GM21619 (cell line): ENCODE results near the gene LPCAT4.
"Not testable (repeated sequence)": the region's sequence is repeated elsewhere in the genome, so short reads cannot be mapped to it uniquely, and the experiment has no call there.

Source experiments
- ATAC-seq: cut with Tn5 transposase; IDR thresholded peaks from one replicate; pipeline ENCODE4 v1.9.1; 2021; ENCODE audit not compliant: unreplicated experiment

LPCAT4 gene

GRCh38 chr15:34364041-34364440, 3.0 kb downstream of the LPCAT4 start:
- ATAC-seq, result no peak

GRCh38 chr15:34362047-34362773, 4.8 kb downstream of the LPCAT4 start:
- ATAC-seq, result no peak

- ATAC-seq, result no peak
Observed at GRCh38 chr15:34361278-34361677, 5.7 kb downstream of the LPCAT4 start.

GRCh38 chr15:34360298-34360697, 6.7 kb downstream of the LPCAT4 start:
- ATAC-seq, result no peak

- no peak for ATAC-seq
Observed at GRCh38 chr15:34359416-34359815, 7.6 kb downstream of the LPCAT4 start.

GRCh38 chr15:34358948-34359347, 8.0 kb downstream of the LPCAT4 start:
- ATAC-seq, result no peak

- no peak for ATAC-seq
Observed at GRCh38 chr15:34358367-34358766, 8.6 kb downstream of the LPCAT4 start.

GRCh38 chr15:34357653-34358052, 9.3 kb downstream of the LPCAT4 start:
- ATAC-seq, result no peak

GRCh38 chr15:34355241-34355640, 11.8 kb downstream of the LPCAT4 start:
- ATAC-seq, result no peak

- ATAC-seq, result no peak
Observed at GRCh38 chr15:34354286-34354685, 12.7 kb downstream of the LPCAT4 start.

GRCh38 chr15:34353627-34354026, 13.4 kb downstream of the LPCAT4 start:
- no peak for ATAC-seq

GRCh38 chr15:34352996-34353395, 14.0 kb downstream of the LPCAT4 start:
- not testable (repeated sequence) for ATAC-seq

- ATAC-seq, result no peak
Observed at GRCh38 chr15:34349769-34350168, 17.2 kb downstream of the LPCAT4 start.

GRCh38 chr15:34348735-34349300, 18.2 kb downstream of the LPCAT4 start:
- no peak for ATAC-seq

- ATAC-seq, result no peak
Observed at GRCh38 chr15:34347951-34348638, 18.9 kb downstream of the LPCAT4 start.

GRCh38 chr15:34342737-34343575, 24.0 kb downstream of the LPCAT4 start, which contains the start of the genes NOP10 and NUTM1:
Gene NOP10, minus strand, starts transcription at chr15:34343136. Its CDS starts 63 bp downstream, at chr15:34343073.
Gene NUTM1, plus strand, starts transcription at chr15:34343315. Its CDS starts 382 bp downstream, at chr15:34343697.
- peak; percentile 90 for ATAC-seq

- ATAC-seq, result not testable (repeated sequence)
Observed at GRCh38 chr15:34342213-34342736, 24.7 kb downstream of the LPCAT4 start.

- no peak for ATAC-seq
Observed at GRCh38 chr15:34341381-34342212, 25.4 kb downstream of the LPCAT4 start.

GRCh38 chr15:34339946-34340345, 27.1 kb downstream of the LPCAT4 start:
- no peak for ATAC-seq

GRCh38 chr15:34338347-34338746, 28.6 kb downstream of the LPCAT4 start:
- no peak for ATAC-seq
